Iris pigment epithelial cell (primary cell): ENCODE measurements around the gene LTC4S.
A peak's percentile ranks its signal among the peaks of the same experiment; 100 is the strongest.

Experiments used
- DNase-seq: peaks from one replicate; pipeline ENCODE4 v3.0.0-alpha.2; 2011; ENCODE audit warnings: low read depth

The LTC4S gene

DNA sequence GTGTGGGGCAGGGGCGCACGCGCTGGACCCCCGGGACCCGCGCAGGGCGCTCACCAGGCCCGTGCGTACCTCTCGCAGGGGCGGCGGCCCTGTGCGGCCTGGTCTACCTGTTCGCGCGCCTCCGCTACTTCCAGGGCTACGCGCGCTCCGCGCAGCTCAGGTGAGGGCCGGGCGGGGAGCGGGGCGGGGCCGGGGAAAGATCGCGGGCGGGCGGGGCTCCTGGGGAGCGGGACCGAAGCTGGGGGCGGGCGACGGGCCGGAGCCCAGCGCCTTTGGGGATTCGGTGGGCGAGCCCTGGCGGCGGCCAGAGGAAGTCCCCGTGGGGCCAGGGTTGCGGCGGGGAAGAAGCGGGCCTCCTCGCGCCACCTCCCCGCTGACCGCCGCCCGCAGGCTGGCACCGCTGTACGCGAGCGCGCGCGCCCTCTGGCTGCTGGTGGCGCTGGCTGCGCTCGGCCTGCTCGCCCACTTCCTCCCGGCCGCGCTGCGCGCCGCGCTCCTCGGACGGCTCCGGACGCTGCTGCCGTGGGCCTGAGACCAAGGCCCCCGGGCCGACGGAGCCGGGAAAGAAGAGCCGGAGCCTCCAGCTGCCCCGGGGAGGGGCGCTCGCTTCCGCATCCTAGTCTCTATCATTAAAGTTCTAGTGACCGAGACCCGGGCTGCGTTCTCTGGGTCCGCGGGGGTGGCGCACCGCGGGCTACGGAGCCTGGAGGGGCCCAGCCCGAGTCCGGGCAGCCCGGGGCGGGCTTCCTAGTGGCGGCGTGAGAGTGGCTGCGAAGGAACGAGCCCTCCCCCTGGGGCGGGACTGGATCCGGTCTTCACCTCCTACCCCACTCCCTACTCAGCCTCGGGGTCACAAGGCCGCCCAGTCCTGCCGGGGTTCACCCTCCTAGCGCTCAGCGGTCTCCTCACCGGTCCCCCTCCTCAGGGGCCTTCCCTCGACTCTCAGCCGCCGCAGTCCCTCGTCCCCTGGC, 2.4 kb downstream of the LTC4S start:
- peak; percentile 83 for DNase-seq

- no peak for DNase-seq
Observed at GRCh38 chr5:179796877-179797608, 3.3 kb downstream of the LTC4S start.

DNA sequence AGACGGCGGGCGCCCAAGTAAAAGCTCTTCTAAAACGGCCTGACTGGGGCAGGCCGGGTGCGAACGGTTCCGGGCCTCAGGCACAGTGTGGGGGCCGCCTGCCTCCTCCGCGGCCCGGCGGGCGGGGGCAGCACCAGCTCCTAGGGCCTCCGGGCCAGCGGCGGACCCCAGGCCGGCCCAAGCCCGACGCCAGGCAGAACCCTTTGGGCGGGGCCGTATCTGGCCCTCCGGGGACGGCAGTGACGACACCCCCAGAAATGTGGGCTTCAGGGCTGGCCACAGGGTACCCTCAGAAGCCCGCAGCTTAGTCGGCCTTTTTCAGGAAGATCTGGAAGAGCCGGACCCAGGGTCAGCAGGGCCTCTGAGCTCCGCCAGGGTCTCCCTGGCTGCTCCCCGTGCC, 4.0 kb downstream of the LTC4S start:
- DNase-seq = no peak

DNA sequence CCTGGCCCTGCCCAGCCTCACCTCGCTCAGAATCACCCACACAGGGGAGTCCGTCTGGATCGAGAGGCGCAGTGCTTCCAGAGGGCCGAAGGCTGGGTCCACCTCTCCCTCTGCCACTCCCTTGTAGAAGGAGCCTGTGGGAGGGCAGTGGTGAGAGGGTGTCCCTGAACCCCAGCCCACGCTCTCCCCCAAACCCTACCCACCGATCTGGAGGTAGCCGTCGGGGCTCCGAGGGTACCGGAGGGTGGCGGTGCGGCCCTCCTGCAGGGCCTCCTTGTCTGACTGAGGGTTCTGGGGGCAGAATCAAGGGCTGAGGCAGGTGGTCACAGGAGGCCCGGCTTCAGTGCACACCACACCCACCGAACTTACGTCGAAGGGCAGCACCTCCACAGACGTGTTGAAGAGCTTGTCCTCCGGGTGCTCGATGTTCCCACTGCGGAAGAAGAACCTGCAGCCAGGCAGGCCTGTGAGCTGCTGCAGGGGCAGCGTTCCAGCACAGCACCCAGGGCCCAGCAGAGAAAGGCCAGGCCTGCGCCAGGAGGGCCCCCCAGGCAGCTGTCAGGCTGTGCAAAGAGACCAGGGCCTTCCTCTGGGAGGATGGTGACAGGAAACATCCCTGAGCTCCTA, 4.5 kb downstream of the LTC4S start:
- DNase-seq = no peak

- DNase-seq = no peak
Observed at GRCh38 chr5:179798771-179799643, 5.2 kb downstream of the LTC4S start.

DNA sequence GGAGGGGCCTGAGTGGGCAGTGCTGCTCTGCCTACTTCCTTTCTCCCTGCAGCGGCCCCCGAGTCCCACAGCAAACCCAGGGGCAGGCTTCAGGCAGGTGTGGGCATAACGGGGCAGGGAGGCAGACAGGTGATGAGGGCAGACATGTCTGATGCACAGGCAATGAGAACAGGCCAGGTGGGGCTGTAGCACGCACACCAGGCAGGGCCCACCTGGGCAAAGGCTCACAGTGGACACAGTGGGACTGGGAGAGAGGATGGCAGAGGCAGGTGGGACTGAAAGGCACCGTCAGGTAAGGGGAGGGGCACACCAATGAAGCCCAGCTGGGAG, 5.8 kb downstream of the LTC4S start:
- no peak for DNase-seq

DNA sequence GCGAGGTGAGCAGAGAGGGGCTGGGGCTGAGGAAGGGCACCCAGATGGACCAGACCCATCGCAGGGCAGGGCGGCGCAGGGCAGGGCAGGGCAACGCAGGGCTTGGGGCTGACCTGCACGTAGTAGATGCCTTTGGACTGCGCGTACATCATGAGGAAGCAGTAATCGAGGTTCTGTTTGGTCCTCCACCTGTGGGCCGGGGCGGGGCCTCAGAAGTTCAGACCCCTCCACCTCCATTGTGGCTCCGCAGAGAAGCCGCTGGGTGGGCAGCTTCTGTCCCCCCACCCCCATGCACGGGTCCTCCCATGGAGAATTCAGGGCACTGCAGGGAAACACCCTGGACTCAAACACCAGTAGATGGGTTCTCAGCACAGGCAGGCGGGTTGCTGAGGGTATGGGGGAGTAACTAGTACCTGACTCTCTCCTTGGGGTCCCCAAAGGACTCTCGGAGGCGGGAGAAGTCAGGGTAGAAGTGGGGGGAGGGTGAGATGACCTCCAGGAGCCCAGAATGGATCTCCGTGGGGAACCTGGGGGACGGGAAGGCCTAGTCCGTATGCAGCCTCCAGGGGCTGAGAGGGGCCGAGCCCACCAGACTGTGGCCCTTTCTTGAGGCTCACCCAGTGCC, 6.4 kb downstream of the LTC4S start:
- no peak for DNase-seq

GRCh38 chr5:179800696-179801201, 7.0 kb downstream of the LTC4S start:
- DNase-seq = no peak

- DNase-seq = no peak
Observed at GRCh38 chr5:179801304-179802206, 7.8 kb downstream of the LTC4S start.

DNA sequence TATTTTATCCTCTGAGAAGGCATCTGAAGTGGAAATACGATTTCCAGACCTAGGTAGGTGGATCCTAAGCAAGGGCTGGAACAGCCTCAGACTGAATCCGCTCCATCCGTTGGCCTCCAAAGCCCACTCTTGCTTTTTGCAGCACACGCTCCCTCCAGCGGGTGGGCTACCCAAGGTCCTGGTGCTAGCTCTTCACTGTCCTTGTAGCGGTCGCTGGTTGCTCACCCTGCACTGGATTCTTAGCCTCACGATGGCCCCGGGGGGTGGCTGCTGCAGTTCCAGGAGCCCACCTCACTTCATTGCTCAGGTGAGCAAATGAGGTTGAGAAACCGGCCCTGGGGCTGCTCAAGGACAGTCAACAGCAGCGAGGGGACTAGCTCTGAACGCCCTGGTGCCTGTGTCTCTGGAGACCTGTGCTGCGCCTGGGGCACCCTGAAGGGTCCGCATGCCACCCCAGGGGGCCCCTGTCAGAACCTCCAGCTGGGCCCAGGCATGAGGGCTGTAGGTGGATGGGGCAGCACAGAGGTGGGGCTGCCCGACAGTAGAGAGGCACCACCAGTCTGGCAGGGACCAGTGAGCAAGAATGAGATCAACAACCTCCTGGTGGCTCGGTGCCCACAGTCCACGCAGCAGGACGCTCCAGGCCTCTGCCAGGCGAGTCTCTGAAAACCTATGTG, 8.6 kb downstream of the LTC4S start:
- no peak for DNase-seq

GRCh38 chr5:179802950-179803562, 9.3 kb downstream of the LTC4S start:
- DNase-seq = no peak

GRCh38 chr5:179803651-179804554, 10.1 kb downstream of the LTC4S start:
- no peak for DNase-seq

GRCh38 chr5:179804555-179804947, 10.8 kb downstream of the LTC4S start:
- DNase-seq = no peak

DNA sequence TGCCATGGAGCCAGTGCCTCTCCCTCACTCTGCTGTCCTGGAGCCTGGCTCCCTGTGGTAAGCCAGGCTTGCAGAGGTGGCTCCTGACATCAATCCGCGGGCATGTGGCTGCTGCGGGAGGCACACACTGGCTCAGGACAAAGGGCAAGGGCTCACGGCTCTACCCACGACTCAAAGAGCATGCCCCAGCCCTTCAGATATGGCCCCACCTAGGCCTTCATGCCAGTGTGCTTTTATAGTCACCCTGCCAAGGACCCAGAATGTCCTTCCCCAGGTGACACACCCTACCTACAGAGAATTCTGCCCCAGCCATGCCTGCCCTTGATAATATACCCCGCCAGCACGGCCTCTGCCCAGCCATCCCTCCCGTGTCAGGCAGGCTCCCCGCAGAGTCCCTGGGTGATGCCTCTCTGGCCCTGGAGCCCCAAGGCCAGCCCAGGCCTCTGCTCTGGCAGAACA, 11.3 kb downstream of the LTC4S start:
- no peak for DNase-seq

DNA sequence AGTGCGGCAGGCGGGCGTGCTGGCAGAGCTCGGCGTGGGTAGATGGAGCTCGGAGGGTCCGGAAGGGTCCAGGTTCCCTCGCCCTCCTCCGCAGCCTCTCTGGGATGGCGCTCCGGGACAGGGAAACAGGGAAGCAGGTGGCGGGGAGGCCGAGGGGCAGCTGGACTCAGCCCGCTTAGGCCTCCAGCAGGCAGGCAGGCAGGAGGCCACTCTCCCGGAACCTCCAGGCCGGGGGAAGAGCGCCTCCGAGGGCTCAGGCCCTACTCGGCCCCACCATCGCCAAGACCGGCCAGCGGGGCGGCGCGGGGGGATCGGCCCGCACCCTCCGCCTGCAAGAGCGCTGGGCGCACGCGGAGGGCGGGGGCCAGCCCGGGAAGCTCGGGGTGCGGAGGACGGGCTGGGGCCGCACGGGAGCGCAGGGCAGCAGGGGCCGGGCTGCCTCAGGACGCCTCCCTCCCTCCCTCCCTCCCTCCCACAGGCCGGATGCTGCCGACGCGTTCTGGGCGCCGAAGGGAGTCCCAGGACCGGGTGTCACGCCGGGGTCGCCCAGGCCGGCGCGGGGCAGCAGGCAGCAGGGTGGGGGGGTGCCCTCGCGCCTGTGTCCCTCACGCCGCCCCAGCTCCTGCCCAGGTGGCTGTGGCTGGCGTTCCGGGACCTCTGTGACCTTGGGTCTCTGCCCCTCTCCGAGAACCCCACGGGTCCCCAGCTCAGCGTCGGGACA, 11.9 kb downstream of the LTC4S start:
- DNase-seq = peak; percentile 55

DNA sequence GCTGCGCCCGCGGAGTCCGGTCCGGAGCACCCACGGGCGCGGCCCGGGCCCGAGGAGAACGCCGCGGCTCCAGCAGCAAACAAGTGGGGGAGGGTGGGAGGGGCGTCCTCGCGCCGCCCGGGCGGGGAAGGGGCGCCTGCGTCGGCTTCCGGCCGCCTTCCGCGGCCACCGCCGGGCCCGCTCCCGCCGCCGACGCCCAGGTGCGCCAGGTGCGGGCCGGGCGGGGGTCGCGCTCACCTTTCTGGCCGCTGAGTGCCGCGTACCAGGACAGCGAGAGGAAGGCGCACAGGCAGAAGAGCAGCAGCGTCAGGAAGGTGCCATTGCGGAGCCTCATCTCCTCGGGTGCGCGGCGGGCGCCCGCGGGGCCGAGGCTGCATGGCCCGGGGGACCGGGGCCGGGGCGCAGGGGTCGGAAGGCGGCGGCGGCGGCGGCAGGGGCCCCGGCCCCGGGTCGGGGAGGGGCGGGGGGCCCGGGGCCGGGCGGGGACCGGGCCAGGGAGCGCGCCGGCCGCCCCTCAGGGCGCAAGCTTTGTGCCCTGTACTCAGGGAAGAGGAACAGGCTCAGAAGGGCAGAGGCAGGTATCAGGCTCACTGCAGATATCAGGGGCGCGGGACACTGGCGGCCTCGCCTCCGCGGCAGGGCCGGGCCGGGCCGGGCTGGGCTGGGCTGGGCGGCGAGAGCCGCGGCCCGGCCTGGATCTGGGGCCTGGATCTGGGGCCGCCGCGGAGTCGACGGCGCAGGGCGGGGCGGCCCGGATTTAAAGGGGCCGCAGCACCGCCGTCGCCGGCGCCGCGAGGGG, 12.7 kb downstream of the LTC4S start, which contains the start of gene MGAT4B:
Gene MGAT4B, minus strand, starts transcription at position 617 of the 799 bp plus-strand sequence. Its CDS starts 283 bp downstream, at position 334.
- DNase-seq = peak; percentile 83
